ENCODE results near the gene OPN5. TPM values are rescaled to one million over a fixed set of nuclear protein-coding genes. Genes with fewer than 3 reads are reported as not detected.

OPN5 gene
- total and polyA plus RNA-seq, 2 donors (not counting 3 experiments of a cell fraction or from before 2014, with no cell fraction given): not detected

GRCh38 chr6:47787620-47788497, 6.0 kb downstream of the OPN5 start:
- dilution Hi-C loops (cut with MboI; ENCODE audit: extremely low pct_ligation_motif_present, low sequenced_read_pairs): no loop called here
- H3K4me2 ChIP-seq (ENCODE audit: insufficient read depth, low read length): no peak overlapping the region
- no peaks in the 10 kb centered on the region for H3K79me2 ChIP-seq (ENCODE audit: control insufficient read depth, insufficient read depth, low read length)
- H3K9me1 ChIP-seq (replicated peaks; ENCODE audit: control insufficient read depth, extremely low read depth, insufficient read depth, low read length): no peaks in the 10 kb centered on the region
- ChIA-PET POLR2A (interaction anchor here (1.0 kb wide), 1 partner anchor 977 kb away, joined by 3 read pairs; no protein-coding TSS in a partner anchor), CTCF (interaction anchor here (0.5 to 9.4 kb wide), 47 partner anchors 9 to 1847 kb away, joined by 3 to 202 read pairs (median 4); no protein-coding TSS in a partner anchor)
- no TSS peak for BruUV-seq (replicated peaks)
- H3K4me1 ChIP-seq (ENCODE audit: control insufficient read depth, extremely low read depth, insufficient read depth, low read length): no peaks in the 10 kb centered on the region
- peaks cover 10 to 14% of the 10 kb centered on the region in 2 experiments for H3K27me3 ChIP-seq (ENCODE audit: control insufficient read depth in 2 of 2, insufficient read depth in 2 of 2, low read length in 2 of 2)
- H3K27ac ChIP-seq (ENCODE audit: insufficient read depth, low read depth, low read length): no peak overlapping the region
- no peak overlapping the region for H3K4me3 ChIP-seq (replicated peaks in 1 of 3; ENCODE audit: insufficient read depth in 1 of 3, low read depth in 1 of 3, low read length in 3 of 3)
- DNase-seq (ENCODE audit: low read depth, low spot score): peak; percentile 52
- no peaks in the 10 kb centered on the region for H3K36me3 ChIP-seq (ENCODE audit: control insufficient read depth in 2 of 2, extremely low read depth in 1 of 2, insufficient read depth in 2 of 2, low read length in 2 of 2)
- intact Hi-C loops (cut with micrococcal nuclease): loop anchor here (1.0 kb wide), 4 partner anchors 688 to 1636 kb away; no protein-coding TSS in a partner anchor
- no peaks in the 10 kb centered on the region for H3K9me3 ChIP-seq (replicated peaks; ENCODE audit: control insufficient read depth, insufficient read depth, low read length)
- H3K9ac ChIP-seq (replicated peaks; ENCODE audit: extremely low read depth, insufficient read depth, low read length): no peak overlapping the region
- H4K20me1 ChIP-seq (replicated peaks; ENCODE audit: control insufficient read depth, extremely low read depth, insufficient read depth, low read length): no peaks in the 10 kb centered on the region
- TF ChIP-seq CTCF (IDR thresholded peaks at IDR 0.05; ENCODE audit: extremely low read depth in 1 of 2, insufficient read depth in 1 of 2, low read depth in 1 of 2, low read length in 2 of 2) (peak; percentile 76 to 86), POLR2AphosphoS5 (IDR thresholded peaks at IDR 0.05; ENCODE audit: insufficient read depth, low read depth, low read length) (no peak)
- FAIRE-seq: peak; percentile 92
- no peak overlapping the region for H2AFZ ChIP-seq (ENCODE audit: low read depth, low read length)

GRCh38 chr6:47788498-47788884, 6.7 kb downstream of the OPN5 start:
- ChIA-PET CTCF (interaction anchor here (0.5 to 9.4 kb wide), 43 partner anchors 8 to 1846 kb away, joined by 3 to 202 read pairs (median 4); no protein-coding TSS in a partner anchor), POLR2A (no interaction called here)
- Histone ChIP-seq H2AFZ (ENCODE audit: low read depth, low read length) (no peak overlapping the region), H3K4me3 (replicated peaks in 1 of 3; ENCODE audit: insufficient read depth in 1 of 3, low read depth in 1 of 3, low read length in 3 of 3) (no peak overlapping the region), H3K4me1 (ENCODE audit: control insufficient read depth, extremely low read depth, insufficient read depth, low read length) (no peaks in the 10 kb centered on the region), H3K4me2 (ENCODE audit: insufficient read depth, low read length) (no peak overlapping the region), H3K9me1 (replicated peaks; ENCODE audit: control insufficient read depth, extremely low read depth, insufficient read depth, low read length) (no peaks in the 10 kb centered on the region), H3K9ac (replicated peaks; ENCODE audit: extremely low read depth, insufficient read depth, low read length) (no peak overlapping the region), H3K36me3 (ENCODE audit: control insufficient read depth in 2 of 2, extremely low read depth in 1 of 2, insufficient read depth in 2 of 2, low read length in 2 of 2) (no peaks in the 10 kb centered on the region), H3K9me3 (replicated peaks; ENCODE audit: control insufficient read depth, insufficient read depth, low read length) (no peaks in the 10 kb centered on the region), H3K27ac (ENCODE audit: insufficient read depth, low read depth, low read length) (no peak overlapping the region), H3K27me3 (ENCODE audit: control insufficient read depth in 2 of 2, insufficient read depth in 2 of 2, low read length in 2 of 2) (peaks cover 10 to 14% of the 10 kb centered on the region in 2 experiments), H3K79me2 (ENCODE audit: control insufficient read depth, insufficient read depth, low read length) (no peaks in the 10 kb centered on the region), H4K20me1 (replicated peaks; ENCODE audit: control insufficient read depth, extremely low read depth, insufficient read depth, low read length) (no peaks in the 10 kb centered on the region)
- no peak for FAIRE-seq
- TF ChIP-seq MAX (IDR thresholded peaks at IDR 0.05; ENCODE audit: insufficient read depth, insufficient read length) (no peak), GATA2 (IDR thresholded peaks at IDR 0.05; ENCODE audit: insufficient read depth, insufficient read length, low read depth, low read length) (no peak), MYC (IDR thresholded peaks at IDR 0.05; ENCODE audit: low read depth, low read length) (no peak), FOS (IDR thresholded peaks at IDR 0.05; ENCODE audit: borderline replicate concordance, insufficient read depth, low read length) (no peak), EZH2 (IDR thresholded peaks at IDR 0.05; ENCODE audit: borderline replicate concordance, low read depth, low read length, severe bottlenecking) (no peak), CTCF (IDR thresholded peaks at IDR 0.05; ENCODE audit: extremely low read depth in 1 of 2, insufficient read depth in 1 of 2, low read depth in 1 of 2, low read length in 2 of 2) (no peak), POLR2AphosphoS5 (IDR thresholded peaks at IDR 0.05; ENCODE audit: insufficient read depth, low read depth, low read length) (no peak), JUN (IDR thresholded peaks at IDR 0.05; ENCODE audit: borderline replicate concordance, insufficient read depth, insufficient read length, low read depth) (no peak), POLR2A (IDR thresholded peaks at IDR 0.05; ENCODE audit: low read depth, low read length) (no peak)
- BruUV-seq (replicated peaks): no TSS peak
- dilution Hi-C loops (cut with MboI; ENCODE audit: extremely low pct_ligation_motif_present, low sequenced_read_pairs) (no loop called here), intact Hi-C loops (cut with micrococcal nuclease) (loop anchor here (1.0 kb wide), 4 partner anchors 688 to 1636 kb away; no protein-coding TSS in a partner anchor)
- DNase-seq (ENCODE audit: low read depth, low spot score): no peak

All from endothelial cell of umbilical vein (primary cell).